Anterior cingulate cortex (tissue), 58 donors: Measurements from ENCODE around the gene TACR1.
A peak's percentile ranks its signal among the peaks of the same experiment; 100 is the strongest.
"Not testable (repeated sequence)": the region's sequence is repeated elsewhere in the genome, so short reads cannot be mapped to it uniquely, and the experiment has no call there.

ENCODE experiments used
- DNase-seq, 58 donors: peaks; one replicate each; lab custom pipeline; 2025; lab: John Stamatoyannopoulos, UW

Gene TACR1

GRCh38 chr2:75199428-75200011 lies at the start of gene TACR1:
TACR1 (minus strand) TSS chr2:75199520; CDS start chr2:75198934, 586 bp downstream.
- DNase-seq, result peak in 55 of 58 donors; percentile 11 to 73 (median 44)

DNA sequence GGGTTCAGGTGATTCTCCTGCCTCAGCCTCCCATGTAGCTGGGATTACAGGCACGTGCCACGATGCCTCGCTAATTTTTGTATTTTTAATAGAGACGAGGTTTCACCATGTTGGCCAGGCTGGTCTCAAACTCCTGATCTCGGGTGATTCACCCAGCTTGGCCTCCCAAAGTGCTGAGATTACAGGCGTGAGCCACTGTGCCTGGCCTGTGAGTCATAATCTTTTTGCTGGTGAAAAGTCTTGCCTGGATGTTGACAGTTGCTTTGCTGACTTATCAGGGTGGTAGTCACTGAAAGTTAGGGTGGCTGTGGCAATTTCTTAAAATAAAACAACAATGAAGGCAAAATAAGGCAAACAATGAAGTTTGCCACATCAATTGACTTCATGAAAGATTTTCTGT lies 49.3 kb upstream of the TACR1 start:
- not testable (repeated sequence) for DNase-seq

DNA sequence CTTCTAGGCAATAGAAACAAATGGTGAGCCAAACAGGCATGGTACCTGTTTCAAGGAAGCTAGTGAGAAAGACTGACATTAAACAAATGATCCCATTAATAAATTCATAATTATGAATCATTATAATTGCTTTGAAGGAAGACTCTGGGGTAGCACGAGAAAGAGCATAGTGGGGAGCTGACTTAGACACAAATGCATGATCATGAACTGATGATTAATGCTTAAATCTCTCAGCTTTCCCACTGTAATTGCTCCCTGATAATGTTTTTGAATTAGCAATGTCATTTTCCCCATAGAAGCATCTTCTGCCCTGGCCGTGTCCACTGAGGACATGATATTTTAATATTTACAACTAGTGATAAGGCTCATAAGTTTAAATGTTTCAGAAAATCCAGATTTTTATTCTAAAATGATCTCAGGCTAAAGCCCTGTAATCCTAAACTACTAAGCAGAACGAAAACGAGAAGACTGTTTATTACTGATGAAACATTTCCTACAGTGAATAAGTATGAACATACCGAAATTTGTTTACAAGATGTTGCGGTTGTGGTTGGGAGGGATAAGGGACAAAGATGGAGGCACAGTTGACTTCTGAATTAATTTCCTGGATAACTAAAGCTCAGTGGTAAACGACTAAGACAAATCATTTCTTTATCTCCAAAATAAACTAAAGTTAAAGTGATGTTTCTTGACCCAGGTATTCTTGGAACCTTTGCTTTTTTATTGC lies 47.3 kb upstream of the TACR1 start:
- DNase-seq, result no peak

- DNase-seq, result no peak
These were observed 43.9 kb upstream of the TACR1 start for GRCh38 chr2:75243219-75243618.

DNA sequence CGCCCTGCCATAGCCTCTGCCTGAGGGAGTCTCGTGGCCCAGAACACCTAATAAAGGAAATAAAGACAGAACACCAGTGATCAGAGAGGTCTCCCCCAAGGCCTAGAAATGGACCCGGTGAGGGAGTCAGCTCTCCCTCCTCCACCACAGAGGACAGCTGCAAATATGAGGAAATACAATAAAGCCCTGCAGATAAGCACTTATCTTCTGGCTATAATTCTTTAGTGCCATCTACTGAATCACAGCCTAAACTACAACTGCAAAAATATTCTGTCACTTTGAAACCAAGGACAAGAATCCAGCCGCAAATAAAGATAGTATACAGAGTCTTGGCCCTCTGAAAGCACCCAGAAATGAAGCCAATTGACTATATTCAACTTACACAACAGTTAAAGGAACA lies 42.4 kb upstream of the TACR1 start:
- no peak for DNase-seq

DNA sequence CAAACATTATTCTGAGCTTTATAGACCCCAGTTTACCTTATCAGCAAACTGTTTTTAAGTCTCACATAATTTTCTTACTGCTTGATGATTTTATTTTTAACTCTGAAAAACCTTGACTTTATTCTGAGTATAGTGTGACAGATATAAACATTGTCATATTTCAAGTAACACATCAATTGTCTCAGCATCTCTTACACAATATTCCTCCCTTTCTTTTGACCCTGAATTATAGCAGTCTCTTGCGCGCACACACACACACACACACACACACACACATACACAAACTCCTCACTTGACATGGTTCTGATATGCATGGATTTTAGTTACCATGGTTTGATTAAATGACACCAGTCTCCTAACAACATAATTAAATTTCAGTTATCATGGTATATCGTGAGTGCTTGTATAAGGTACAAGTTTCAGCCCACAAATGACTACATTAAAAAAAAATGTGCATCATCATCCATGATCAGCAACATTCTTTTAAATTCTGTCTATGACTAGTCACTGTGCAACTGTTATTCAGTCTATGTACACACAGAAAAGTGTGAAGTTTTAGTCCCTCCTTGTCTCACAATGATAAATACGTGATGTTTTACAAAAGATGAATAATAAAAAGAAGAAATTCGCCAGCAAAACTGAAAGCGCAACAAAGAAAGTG lies 39.5 kb upstream of the TACR1 start:
- no peak for DNase-seq

DNA sequence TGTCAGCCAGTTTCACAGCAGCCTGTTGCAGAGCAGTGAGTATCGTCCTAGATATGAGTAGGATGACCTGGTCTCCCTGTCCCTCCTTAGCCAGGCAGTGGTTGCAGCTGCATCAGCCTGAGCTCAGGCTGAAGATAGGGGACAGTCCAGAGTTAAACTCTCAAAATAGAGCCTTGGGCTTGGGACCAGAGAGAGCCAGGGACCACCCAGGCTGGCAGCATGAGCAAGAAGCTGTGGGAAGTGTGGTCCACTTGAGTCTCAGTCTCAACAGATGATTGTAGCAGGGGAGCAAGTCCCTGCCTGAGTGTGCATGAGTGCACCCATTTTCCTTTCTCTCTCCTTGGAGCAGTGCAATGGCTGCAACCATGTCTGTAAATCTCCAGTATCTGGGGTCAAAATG lies 38.0 kb upstream of the TACR1 start:
- no peak for DNase-seq

GRCh38 chr2:75233965-75234364 lies 34.6 kb upstream of the TACR1 start:
- no peak for DNase-seq

DNA sequence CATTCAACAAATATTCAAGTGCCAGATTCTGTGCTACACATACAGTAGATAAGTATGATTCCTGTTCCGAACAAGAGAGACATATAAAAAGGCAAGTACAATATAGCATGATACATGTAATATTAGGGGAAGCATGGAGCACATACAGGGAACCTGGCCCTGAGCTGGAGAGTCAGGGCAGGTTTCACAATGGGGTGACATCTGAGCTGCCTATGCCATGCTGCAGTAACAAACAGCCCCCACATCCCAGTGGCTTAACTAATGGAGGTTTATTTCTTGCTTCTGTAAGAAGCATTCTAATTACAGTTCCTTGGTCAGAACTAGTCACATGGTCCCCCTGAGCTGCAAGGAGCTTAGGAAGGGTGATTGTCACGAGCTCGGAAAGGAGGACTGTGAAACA lies 27.3 kb upstream of the TACR1 start:
- no peak for DNase-seq

DNA sequence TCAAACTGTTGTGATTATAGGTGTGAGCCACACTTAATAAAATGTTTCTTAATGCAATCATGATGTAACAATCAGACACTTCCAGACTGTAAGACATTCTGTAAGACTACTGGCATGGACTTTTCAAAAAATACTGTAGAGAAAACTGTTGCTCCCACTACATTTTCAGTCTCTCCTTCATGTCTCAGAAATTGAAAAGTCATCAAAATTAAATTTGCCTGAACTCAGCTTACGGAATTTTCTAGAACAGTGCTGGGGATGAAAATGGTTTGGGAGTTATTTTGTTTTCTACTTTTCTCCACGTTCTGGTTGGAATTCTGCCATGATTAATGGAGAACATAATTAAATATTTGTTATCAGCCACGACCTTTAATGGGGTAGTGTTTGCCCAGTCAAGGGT lies 26.8 kb upstream of the TACR1 start:
- DNase-seq, result no peak

DNA sequence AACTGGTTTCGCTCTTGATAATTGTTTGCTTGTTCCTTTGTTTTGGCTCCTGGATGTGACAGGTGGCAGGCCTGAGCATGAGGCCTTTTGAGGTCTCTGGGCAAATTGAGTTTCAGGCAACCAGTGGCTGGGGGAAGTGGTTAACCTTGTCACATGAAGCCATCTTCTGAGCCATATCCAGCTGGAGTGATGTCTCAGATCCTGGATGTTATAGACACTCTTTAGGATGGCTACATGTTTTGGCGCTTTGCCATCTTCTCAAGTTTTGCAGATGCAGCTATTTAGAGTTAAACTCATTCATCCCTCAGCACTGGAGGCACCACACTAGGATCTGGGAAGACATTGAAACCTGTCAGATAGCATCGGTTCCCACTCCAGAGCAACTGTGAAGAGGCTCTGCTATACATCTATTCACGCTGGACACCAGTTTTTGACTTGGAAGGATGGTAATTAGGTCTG lies 25.3 kb upstream of the TACR1 start:
- DNase-seq, result no peak

DNA sequence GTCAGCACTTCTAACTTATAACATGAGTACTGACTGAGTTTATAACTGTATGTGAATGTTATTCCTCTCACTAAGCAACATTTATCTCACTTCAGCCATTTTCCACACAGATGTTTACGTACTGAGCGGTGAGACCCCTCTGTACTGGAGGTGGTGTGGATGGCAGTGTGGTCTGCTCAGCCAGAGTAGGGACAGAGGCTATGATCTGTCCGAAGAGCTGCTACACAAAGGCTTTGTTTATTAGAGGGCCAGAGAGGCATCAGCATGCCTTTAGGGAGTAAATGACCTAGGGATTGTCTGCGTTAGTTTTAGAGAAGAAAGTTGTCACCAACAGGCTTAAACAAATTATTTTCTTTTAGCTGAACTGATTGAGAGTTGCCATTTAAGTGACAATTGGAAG lies 23.2 kb upstream of the TACR1 start:
- no peak for DNase-seq

- no peak for DNase-seq
These were observed 22.5 kb upstream of the TACR1 start for GRCh38 chr2:75221862-75222261.

DNA sequence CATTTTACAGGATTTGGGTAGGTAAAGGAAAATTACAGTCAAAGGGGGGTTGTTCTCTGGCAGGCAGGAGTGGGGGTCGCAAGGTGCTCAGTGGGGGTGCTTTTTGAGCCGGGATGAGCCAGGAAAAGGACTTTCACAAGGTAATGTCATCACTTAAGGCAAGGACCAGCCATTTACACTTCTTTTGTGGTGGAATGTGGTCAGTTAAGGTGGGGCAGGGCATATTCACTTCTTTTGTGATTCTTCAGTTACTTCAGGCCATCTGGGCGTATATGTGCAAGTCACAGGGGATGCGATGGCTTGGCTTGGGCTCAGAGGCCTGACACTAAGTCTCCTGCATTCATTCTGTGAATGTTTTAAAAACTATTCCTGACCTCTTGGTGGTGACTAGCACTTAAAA lies 19.9 kb upstream of the TACR1 start:
- DNase-seq, result not testable (repeated sequence)

DNA sequence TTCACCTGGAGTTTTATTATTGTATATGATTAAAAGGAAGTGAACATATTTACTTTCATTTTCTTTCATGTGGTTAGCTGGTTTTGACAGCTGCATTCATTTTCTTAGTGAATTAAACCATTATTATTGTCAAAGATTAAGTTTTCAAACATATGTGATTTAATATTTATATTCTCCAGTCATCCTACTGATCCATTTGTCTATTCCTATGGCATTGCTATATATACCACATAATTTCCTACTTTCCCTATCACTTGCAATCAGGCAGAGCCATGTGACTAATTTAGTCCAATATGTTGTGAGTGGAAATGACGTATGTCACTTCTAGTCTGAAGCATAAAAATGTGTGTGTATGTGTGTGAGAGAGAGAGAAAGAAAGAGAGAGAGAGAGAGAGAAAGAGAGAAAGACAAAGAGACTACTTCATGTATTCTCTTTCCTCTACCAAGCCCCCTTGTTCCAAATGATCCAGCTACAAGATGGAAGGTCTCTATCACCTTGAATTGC lies 12.0 kb upstream of the TACR1 start:
- no peak for DNase-seq

DNA sequence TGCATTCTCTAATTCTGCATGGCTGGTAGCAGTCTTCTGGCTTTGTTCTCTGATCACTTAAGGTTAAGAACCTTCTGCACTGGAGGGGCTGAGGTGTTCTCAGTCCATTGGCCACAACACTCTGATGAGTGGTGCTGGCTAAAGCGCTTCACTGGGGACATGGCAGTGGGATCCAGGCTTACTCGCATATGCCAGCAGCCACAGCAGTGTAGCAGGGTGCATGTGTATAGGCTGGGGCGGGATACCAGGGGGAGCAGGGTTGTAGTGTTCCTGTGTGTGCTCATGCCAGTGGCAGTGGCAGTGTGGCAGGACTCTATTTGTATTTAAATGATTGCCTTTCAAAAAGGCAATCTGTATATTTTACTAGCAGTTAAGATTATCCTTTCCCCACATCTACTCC lies 11.1 kb upstream of the TACR1 start:
- no peak for DNase-seq

- DNase-seq, result no peak
These were observed 9.4 kb upstream of the TACR1 start for GRCh38 chr2:75208738-75209137.

- DNase-seq, result no peak
These were observed 5.5 kb upstream of the TACR1 start for GRCh38 chr2:75204833-75205232.

GRCh38 chr2:75202359-75202758 lies 3.0 kb upstream of the TACR1 start:
- DNase-seq, result no peak

GRCh38 chr2:75200140-75201096 lies 1.1 kb upstream of the TACR1 start:
- DNase-seq, result peak in 55 of 58 donors; percentile 9 to 78 (median 47)
